ENCODE results near the gene C6orf136. TPM values are rescaled to one million over a fixed set of nuclear protein-coding genes. Genes with fewer than 3 reads are reported as not detected.

C6orf136 gene
- total and polyA plus RNA-seq, 10 of the 15 experiments (the other 5 are each of a cell fraction or from before 2014, with no cell fraction given) = 5.2 to 24.1 (median 14.9) TPM

GRCh38 chr6:30615219-30615957 is 31.5 kb upstream of the C6orf136 start (continued):
- TF ChIP-seq MLLT1 (IDR thresholded peaks at IDR 0.05) (peak; percentile 94), SP1 (IDR thresholded peaks at IDR 0.05; ENCODE audit: low read depth, low read length) (no peak), BCL11A (IDR thresholded peaks at IDR 0.05; ENCODE audit: low read depth, low read length) (no peak), ZSCAN29 (IDR thresholded peaks at IDR 0.05) (0 out of 2 replicates have a peak, but pooled peaks have one; percentile 25), BACH1 (IDR thresholded peaks at IDR 0.05; ENCODE audit: borderline replicate concordance) (peak; percentile 89), ZNF274 (IDR thresholded peaks at IDR 0.05; ENCODE audit: insufficient read depth, insufficient read length) (no peak), SMAD1 (IDR thresholded peaks at IDR 0.05; ENCODE audit: low read depth, partially characterized antibody) (no peak), CHD4 (IDR thresholded peaks at IDR 0.05) (no peak), NR2C1 (IDR thresholded peaks at IDR 0.05) (peak; percentile 4; the same call in 1 of the 2 replicates), CTCF (IDR thresholded peaks at IDR 0.05 in 2 of 3, conservative IDR thresholded peaks at IDR 0.05 in 1 of 3; ENCODE audit: control insufficient read depth in 2 of 3, extremely low read depth in 1 of 3, insufficient read depth in 1 of 3, low read depth in 3 of 3, low read length in 3 of 3) (no peak), RCOR1 (conservative IDR thresholded peaks at IDR 0.05; ENCODE audit: low read depth, low read length) (no peak), NFYB (IDR thresholded peaks at IDR 0.05; ENCODE audit: insufficient read depth, low read depth, low read length) (no peak), CEBPB (IDR thresholded peaks at IDR 0.05; ENCODE audit: borderline replicate concordance in 1 of 2, low read depth in 2 of 2, low read length in 2 of 2) (peak in 1 of 2 experiments; percentile 80; a peak in 1 of 4 replicates), ZNF622 (IDR thresholded peaks at IDR 0.05) (no peak), ZNF384 (IDR thresholded peaks at IDR 0.05; ENCODE audit: borderline replicate concordance, low read depth, low read length) (no peak), MYB (IDR thresholded peaks at IDR 0.05; ENCODE audit: borderline replicate concordance, low read depth, low read length) (peak; percentile 74; the same call in 1 of the 2 replicates), RB1 (IDR thresholded peaks at IDR 0.05; ENCODE audit: borderline replicate concordance) (no peak), IKZF2 (IDR thresholded peaks at IDR 0.05) (peak in 1 of 2 experiments; percentile 46; a peak in 1 of 4 replicates), ZNF592 (IDR thresholded peaks at IDR 0.05) (no peak), PKNOX1 (IDR thresholded peaks at IDR 0.05) (no peak)
